Subcutaneous adipose tissue (tissue), 4 donors: Measurements from ENCODE around the gene HABP2. TPM values are rescaled to one million over a fixed set of nuclear protein-coding genes. Genes with fewer than 3 reads are reported as not detected.

Source experiments
- total RNA-seq, 4 donors: library from RNA; depleted of rRNA; stranded (reverse); fragments of >200 nt; gene quantifications; one replicate each; pipeline ENCODE4 v1.1.0, GENCODE V29; 2016
- TF ChIP-seq, protein P1 (sequence below): fragments of 450-650 bp; IDR thresholded peaks from one replicate; pipeline ENCODE4 v1.5.1; 2016; ENCODE audit warnings: low read depth, mild to moderate bottlenecking, control low read depth, antibody characterized with exemption, moderate library complexity

The HABP2 gene
- total RNA-seq, 4 donors from 2014 or later, result not detected

DNA sequence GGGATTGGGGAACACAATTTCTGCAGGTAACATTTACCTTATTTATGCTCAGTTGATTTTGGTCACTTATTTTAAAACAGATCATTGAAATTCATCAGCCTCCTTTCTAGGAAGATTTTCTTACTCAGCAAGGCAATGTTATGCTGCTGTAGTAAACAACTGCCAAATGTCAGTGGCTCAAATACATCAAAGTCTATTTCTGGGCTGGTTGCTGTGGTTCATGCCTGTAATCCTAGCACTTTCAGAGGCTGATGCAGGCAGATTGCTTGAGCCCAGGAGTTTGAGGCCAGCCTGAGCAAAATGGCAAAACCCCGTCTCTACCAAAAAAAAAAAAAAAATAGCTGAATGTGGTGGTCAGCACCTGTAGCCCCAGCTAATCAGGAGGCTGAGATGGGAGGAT, 25.9 kb downstream of the HABP2 start:
- TF ChIP-seq, protein P1, sequence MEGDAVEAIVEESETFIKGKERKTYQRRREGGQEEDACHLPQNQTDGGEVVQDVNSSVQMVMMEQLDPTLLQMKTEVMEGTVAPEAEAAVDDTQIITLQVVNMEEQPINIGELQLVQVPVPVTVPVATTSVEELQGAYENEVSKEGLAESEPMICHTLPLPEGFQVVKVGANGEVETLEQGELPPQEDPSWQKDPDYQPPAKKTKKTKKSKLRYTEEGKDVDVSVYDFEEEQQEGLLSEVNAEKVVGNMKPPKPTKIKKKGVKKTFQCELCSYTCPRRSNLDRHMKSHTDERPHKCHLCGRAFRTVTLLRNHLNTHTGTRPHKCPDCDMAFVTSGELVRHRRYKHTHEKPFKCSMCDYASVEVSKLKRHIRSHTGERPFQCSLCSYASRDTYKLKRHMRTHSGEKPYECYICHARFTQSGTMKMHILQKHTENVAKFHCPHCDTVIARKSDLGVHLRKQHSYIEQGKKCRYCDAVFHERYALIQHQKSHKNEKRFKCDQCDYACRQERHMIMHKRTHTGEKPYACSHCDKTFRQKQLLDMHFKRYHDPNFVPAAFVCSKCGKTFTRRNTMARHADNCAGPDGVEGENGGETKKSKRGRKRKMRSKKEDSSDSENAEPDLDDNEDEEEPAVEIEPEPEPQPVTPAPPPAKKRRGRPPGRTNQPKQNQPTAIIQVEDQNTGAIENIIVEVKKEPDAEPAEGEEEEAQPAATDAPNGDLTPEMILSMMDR, result no peak

DNA sequence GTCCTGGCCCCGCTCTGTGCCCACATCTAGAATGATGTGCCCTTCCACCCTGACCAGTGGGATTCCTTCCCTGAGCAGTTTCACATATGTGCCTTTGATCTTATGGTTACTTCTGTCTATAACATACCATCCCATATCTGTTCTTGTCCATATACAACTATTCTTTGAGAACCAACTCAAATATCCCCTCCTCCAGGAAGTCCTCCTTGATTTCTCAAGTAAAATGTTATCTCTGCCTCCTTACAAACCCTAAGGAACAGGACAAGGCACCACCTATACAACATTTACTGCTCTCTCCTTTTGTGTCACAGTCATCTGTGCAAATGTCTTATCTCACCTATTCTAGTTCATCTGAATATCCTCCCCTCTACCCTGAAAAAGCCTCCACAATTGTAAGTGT, 28.2 kb downstream of the HABP2 start:
- TF ChIP-seq, protein P1, result no peak

DNA sequence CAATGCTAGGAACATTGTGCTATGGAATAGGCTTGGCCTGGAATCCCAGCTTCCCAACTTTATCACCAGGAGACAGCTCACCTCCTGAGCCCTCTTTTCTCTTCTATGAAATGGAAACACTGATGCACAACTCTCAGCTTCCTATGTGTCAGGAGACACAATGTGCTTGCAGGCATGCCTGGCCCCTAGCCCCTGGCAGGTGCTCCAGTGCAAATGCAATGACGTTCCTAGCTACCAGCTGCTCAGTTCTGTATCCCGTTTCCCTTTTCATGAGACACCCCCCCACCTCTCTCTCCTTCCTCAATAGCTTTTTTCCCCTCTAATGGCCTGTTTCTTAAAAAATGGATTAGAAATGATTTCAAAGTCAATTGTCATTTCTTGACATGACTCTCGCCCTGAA, 30.7 kb downstream of the HABP2 start:
- TF ChIP-seq, protein P1, result no peak

DNA sequence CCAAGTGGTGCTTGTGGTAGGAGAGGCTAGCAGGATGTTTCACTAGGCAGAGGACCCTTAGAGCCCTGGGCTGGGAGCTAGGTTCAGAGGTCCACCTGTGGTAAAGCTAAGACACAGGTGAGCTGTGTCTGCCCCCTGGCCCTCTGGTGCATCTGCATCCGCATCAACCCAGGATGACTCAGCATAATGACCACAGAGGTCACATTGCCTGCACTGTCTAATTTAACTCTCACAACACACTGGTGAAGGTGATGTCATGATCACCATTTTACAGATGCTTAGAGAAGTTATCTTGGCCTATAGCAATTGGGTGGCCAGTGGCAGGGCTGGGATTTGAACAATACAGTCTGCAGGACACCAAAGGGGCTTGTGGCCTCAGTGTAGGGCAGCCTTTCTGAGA, 33.1 kb downstream of the HABP2 start:
- TF ChIP-seq, protein P1, result no peak

DNA sequence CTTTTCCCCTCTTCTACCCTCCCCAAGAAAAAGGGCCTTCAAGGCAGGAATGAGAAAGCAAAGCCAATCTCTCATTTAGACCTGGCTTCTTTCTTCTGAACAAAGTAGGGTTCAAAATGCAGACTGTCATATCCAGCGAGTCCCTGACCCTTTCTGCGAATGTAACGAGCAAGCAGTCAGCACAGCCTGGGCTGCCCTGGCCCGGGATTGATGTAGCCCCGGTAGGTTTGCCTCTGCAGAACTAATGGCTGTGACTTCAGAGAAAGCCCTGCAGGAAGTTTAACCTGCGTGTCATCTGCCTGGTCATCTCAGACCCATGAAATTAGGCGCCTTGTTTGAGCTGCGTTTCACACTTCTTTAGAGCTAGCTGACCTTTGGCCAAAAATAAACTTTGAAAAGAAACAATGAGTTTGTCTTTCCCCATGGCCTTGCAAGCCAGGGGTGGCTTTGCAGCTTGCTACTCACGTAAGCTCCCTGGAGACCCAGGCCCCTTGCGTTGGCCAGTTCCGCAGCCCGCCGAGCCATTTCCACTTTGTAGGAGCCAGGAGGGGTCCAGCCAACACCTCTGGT, 36.4 kb downstream of the HABP2 start:
- TF ChIP-seq, protein P1, result no peak

DNA sequence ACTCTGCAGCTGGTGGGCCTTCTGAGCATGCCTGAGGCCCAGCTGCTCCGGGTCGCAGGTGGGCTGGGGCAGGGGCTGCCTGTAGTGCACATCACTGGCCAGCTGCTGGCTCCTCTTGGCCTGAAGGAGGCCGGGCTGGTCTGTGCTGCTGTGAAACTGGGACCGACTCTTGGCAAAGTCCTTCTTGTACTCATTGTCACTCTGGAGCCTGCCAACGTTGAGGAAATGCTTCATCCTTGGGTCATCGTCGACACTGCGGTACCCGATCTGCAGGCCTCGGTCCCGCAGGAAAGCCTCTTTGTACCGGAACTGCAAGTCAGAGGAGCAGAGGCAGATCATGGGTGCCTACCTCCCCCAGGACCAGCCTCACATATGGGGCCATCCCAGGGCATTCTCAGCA, 37.7 kb downstream of the HABP2 start:
- TF ChIP-seq, protein P1, result no peak

DNA sequence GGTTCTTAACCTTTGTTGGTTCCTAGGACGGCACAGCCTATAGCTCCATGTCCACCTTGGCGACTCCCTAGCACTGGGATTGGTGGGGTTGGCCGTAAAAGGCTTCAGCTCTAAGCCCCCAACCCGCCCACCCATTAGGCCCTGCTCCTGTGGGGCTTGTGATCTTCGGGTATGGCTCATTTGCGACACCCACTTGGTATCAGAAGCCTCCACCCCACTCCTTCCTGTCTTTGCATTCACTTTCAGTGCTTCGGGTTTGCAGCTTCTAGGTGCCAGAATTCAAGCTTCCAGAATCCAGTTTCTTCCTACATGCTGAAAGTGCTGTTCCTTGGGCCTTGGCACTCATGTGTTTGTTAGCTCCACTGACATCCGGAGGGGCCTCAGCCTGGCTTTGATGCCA, 39.5 kb downstream of the HABP2 start:
- TF ChIP-seq, protein P1, result no peak

DNA sequence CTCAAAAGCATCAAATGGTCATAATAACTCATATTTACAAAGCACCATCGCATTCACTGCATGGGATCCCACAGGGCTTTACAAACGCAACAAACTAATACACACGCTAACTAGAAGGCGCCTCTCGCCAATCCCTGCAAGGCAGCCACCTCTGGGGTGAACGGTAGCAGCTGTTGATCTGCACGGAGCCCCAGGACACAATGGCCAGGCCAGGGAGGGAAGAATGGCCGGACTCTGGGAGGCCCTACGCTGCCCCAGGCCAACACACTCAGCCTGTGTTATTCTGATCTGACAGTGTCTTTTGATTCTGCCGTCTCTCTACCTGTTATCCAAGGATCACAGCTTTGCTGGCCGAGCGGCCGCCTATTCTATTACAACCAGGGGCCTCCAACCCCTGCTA, 41.8 kb downstream of the HABP2 start:
- TF ChIP-seq, protein P1, result no peak
